Measurements from ENCODE around the gene DBN1. TPM values are rescaled to one million over a fixed set of nuclear protein-coding genes. Genes with fewer than 3 reads are reported as not detected.

The DBN1 gene
- total RNA-seq, 1 donor from 2014 or later = 21.8 TPM

DNA sequence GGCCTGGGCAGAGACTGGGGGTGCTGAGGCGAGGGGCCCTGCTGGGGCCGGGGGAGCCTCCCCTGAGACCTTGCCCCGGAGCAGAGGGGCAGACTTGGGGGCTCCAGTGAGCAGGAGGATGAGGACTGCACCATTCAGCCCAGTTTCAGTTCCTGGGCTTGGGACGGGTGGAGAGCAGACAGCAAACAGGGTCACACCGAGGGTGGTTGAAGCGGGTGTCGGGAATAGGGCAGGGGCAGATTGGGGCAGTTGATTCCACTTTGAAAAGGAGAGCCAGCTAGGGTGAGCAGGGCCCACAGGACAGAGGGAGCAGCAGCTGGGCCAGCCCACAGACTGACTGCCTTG lies 42.5 kb downstream of the DBN1 start:
- DNase-seq = no peak
- Histone ChIP-seq H3K36me3 (peaks cover 44% of the 10 kb centered on the region), H3K27ac (replicated peaks) (peak overlapping the region; percentile 61), H3K4me3 (no peak overlapping the region), H3K4me1 (peaks cover 44% of the 10 kb centered on the region), H3K27me3 (ENCODE audit: low read depth) (no peaks in the 10 kb centered on the region), H3K9me3 (replicated peaks) (no peaks in the 10 kb centered on the region)
- TF ChIP-seq, protein P1, sequence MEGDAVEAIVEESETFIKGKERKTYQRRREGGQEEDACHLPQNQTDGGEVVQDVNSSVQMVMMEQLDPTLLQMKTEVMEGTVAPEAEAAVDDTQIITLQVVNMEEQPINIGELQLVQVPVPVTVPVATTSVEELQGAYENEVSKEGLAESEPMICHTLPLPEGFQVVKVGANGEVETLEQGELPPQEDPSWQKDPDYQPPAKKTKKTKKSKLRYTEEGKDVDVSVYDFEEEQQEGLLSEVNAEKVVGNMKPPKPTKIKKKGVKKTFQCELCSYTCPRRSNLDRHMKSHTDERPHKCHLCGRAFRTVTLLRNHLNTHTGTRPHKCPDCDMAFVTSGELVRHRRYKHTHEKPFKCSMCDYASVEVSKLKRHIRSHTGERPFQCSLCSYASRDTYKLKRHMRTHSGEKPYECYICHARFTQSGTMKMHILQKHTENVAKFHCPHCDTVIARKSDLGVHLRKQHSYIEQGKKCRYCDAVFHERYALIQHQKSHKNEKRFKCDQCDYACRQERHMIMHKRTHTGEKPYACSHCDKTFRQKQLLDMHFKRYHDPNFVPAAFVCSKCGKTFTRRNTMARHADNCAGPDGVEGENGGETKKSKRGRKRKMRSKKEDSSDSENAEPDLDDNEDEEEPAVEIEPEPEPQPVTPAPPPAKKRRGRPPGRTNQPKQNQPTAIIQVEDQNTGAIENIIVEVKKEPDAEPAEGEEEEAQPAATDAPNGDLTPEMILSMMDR (IDR thresholded peaks at IDR 0.05; ENCODE audit: borderline replicate concordance) = no peak
- intact Hi-C loops (cut with micrococcal nuclease) = no loop called here

DNA sequence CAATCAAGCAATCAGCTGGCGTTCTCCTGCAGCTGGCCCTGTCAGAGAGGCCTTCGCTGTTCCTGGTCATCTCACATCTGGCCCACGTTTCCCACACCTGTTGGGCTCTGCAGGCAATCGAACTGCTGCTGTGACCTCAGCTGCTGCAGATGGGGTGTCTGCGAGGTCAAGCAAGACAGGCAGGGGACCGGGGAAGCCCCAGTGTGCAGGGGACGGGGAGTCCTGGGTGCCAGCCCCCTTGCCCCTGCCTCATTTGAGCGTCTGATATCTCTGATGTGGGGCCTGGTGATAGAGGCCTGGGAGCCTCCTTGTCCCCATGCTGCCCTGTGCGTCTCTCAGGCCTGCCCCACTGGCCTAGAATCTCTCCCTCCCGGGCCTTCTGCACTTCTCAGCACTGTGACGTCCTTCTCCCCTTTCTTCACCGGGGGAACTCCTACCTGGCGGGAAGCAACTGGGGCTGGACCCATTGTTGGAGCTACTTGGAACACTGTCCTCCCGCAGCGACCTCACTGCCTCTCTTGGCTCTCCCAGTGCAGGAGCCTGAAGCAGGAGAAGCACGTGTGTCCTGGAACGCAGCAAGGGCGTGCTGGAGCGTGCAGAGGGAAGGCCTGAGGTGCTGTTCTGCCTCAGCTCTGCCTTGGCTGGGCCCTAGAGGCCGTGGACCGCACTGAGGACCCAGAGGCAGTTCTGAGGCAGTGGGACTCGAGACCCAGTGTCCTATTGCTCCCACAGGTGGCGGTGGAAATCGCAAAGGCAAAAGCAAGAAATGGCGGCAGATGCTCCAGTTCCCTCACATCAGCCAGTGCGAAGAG lies 43.1 kb downstream of the DBN1 start:
- intact Hi-C loops (cut with micrococcal nuclease) = no loop called here
- Histone ChIP-seq H3K27me3 (ENCODE audit: low read depth) (no peaks in the 10 kb centered on the region), H3K9me3 (replicated peaks) (no peaks in the 10 kb centered on the region), H3K27ac (replicated peaks) (no peak overlapping the region), H3K4me3 (no peak overlapping the region), H3K4me1 (peaks cover 50% of the 10 kb centered on the region), H3K36me3 (peaks cover 38% of the 10 kb centered on the region)
- TF ChIP-seq, protein P1 (IDR thresholded peaks at IDR 0.05; ENCODE audit: borderline replicate concordance) = no peak
- DNase-seq = no peak

DNA sequence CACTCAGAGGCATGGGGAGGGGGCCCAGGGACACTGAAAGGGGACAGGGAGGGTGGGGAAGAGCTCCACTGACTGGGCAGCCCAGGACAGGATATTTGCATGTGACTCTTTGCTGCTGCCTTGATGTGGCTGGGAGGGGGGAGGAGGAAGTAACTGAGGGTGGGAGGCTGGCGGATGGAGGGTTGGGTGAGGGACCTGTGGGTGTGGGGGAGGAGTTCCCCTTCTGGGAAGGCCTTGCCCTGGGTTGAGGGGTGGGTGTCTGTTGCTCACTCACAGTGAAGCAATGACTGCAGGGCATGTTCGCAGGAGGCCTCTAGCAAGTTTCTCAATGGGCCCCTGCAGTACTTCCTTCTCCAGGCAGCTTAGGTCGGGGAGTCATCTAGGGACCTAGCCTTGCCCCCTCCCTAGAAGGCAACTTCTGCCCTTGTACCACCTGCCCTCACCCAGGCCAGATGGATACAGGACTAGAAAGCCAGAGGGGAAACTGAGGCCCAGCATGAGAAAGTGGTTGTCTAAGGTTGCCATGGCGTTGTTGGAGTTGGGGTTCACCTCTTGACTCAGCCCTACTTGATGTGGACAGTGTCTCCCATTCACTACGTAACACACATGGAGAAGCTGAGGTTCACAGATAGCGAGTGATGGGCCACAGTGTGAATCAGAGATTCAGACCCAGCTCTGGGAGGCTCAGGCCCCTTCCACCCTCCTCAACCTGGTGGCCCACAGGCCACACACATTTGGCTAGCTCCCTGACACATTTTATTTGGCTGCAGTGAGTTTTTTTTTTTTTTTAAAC lies 44.0 kb downstream of the DBN1 start:
- intact Hi-C loops (cut with micrococcal nuclease) = no loop called here
- Histone ChIP-seq H3K4me3 (no peak overlapping the region), H3K27me3 (ENCODE audit: low read depth) (no peaks in the 10 kb centered on the region), H3K9me3 (replicated peaks) (no peaks in the 10 kb centered on the region), H3K36me3 (peaks cover 29% of the 10 kb centered on the region), H3K27ac (replicated peaks) (no peak overlapping the region), H3K4me1 (peaks cover 53% of the 10 kb centered on the region)
- TF ChIP-seq, protein P1 (IDR thresholded peaks at IDR 0.05; ENCODE audit: borderline replicate concordance) = no peak
- DNase-seq = peak; percentile 67

DNA sequence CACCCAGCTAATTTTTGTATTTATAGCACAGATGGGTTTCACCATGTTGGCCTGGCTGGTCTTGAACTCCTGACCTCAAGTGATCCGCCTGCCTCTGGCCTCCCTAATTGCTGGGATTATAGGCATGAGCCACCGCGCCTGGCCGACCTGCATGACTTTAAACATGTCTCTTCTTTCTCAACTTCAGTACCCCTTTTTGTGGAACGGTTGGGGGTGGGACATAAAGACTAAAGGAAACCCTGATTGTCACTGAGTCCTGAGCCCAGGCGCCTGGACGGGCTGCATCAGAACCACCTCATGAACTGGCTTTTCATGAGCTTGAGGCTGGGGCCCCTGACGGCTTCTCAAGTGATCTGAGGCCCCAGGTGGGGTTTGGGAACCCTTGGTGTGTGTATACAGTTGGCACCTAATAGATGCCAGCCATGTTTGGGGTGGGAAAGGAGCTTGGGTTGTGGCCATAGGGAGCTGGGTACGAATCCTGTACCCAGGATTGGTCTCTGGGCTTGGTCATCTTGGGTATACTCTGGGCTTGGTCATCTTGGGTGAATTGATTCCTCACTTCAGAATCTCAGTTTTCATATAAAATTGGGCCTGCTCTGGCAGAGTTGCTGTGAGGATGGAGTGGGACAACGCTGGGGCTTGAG lies 44.7 kb downstream of the DBN1 start:
- DNase-seq = no peak
- intact Hi-C loops (cut with micrococcal nuclease) = no loop called here
- TF ChIP-seq, protein P1 (IDR thresholded peaks at IDR 0.05; ENCODE audit: borderline replicate concordance) = no peak
- Histone ChIP-seq H3K9me3 (replicated peaks) (no peaks in the 10 kb centered on the region), H3K27ac (replicated peaks) (peak overlapping the region; percentile 15), H3K27me3 (ENCODE audit: low read depth) (no peaks in the 10 kb centered on the region), H3K4me3 (no peak overlapping the region), H3K36me3 (peaks cover 21% of the 10 kb centered on the region), H3K4me1 (peaks cover 53% of the 10 kb centered on the region)

DNA sequence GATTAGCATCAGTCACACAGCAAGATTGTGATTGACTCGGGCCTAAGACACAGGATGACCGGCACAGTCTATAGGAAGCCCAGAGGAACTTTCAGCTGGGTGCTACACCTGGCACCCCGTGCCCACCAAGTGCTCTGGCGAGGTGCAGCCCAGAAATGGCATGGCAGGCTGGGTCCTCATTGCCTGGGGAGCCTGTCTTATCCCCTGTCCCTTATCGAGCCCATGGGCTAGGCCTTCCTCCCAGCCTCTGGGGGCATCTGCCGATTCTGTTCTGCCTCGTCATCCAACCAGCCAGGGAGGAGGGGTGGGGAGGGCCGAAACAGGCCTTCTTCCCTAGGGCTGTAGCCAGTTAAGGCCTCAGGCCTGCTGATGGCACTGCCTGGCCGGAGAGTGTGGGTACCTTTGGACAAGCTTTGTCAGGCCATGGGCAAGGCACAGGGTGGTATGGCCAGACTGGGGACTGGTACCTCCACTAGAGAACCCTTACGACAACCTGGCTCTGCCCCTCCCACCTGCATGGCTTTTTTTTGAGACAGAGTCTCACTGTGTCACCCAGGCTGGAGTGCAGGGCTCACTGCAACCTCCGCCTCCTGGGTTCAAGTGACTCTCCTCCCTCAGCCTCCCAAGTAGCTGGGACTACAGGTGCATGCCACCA lies 45.4 kb downstream of the DBN1 start:
- no peaks in the 10 kb centered on the region for H3K27me3 ChIP-seq (ENCODE audit: low read depth)
- H3K9me3 ChIP-seq (replicated peaks) = no peaks in the 10 kb centered on the region
- TF ChIP-seq, protein P1 (IDR thresholded peaks at IDR 0.05; ENCODE audit: borderline replicate concordance) = no peak
- no peak for DNase-seq
- peaks cover 53% of the 10 kb centered on the region for H3K4me1 ChIP-seq
- peak overlapping the region; percentile 81 for H3K4me3 ChIP-seq
- H3K36me3 ChIP-seq = peaks cover 15% of the 10 kb centered on the region
- H3K27ac ChIP-seq (replicated peaks) = no peak overlapping the region
- intact Hi-C loops (cut with micrococcal nuclease) = no loop called here
